Transverse colon (tissue), 4 donors: Measurements from ENCODE around the gene CLSTN2. TPM values are rescaled to one million over a fixed set of nuclear protein-coding genes. Genes with fewer than 3 reads are reported as not detected.

Experiments used
- DNase-seq: peaks from one replicate; pipeline ENCODE4 v3.0.0-alpha.2; 2019
- H3K27ac ChIP-seq, 4 donors: fragments of 200-600 bp; sonication (generic); 2 replicates each; pipeline ENCODE4 v1.5.1; 2016 to 2018; ENCODE audit warnings: inconsistent platforms in 4 of 4
- H3K27me3 ChIP-seq: fragments of 200-600 bp; sonication (generic); 2 replicates; pipeline ENCODE4 v1.5.1; 2017; ENCODE audit warnings: inconsistent platforms
- H3K36me3 ChIP-seq, 4 donors: fragments of 200-600 bp; sonication (generic); 2 replicates each; pipeline ENCODE4 v1.5.1; 2017 to 2019; ENCODE audit warnings: inconsistent platforms in 4 of 4
- H3K4me1 ChIP-seq, 4 donors: fragments of 200-600 bp; sonication (generic); 2 replicates each; pipeline ENCODE4 v1.5.1; 2017 to 2020; ENCODE audit warnings: inconsistent platforms in 4 of 4
- H3K4me3 ChIP-seq, 4 donors: fragments of 200-600 bp; sonication (generic); 1 replicate in 1 of 4; 2 replicates in 3 of 4; pipeline versions ENCODE4 v1.5.1 to v1.6.1; 2017 to 2019; ENCODE audit warnings: inconsistent platforms in 4 of 4
- H3K9me3 ChIP-seq, 2 donors: fragments of 200-600 bp; sonication (generic); 2 replicates each; pipeline ENCODE4 v1.5.1; 2017 to 2019; ENCODE audit warnings: inconsistent platforms in 2 of 2
- CTCF ChIP-seq, 5 experiments: fragments of 200-600 bp in 3 of 5; fragments of 450-650 bp in 2 of 5; sonication (generic) in 3 of 5; IDR thresholded peaks; 1 replicate in 2 of 5; 2 replicates in 3 of 5; pipeline ENCODE4 v1.5.1; 2016 to 2017; ENCODE audit warnings: antibody characterized with exemption in 5 of 5, inconsistent platforms in 3 of 5, mild to moderate bottlenecking in 2 of 5, moderate library complexity in 1 of 5
- EP300 ChIP-seq: sonication (generic); formaldehyde crosslinking; IDR thresholded peaks from one replicate; pipeline ENCODE4 v1.6.1; 2017; ENCODE audit warnings: antibody characterized with exemption, low read depth
- POLR2A ChIP-seq: fragments of 450-650 bp; IDR thresholded peaks from one replicate; pipeline ENCODE4 v1.6.1; 2016; ENCODE audit warnings: antibody characterized with exemption, mild to moderate bottlenecking, moderate library complexity
- POLR2AphosphoS5 ChIP-seq, 3 donors: sonication (generic); formaldehyde crosslinking; IDR thresholded peaks; one replicate each; pipeline ENCODE4 v1.6.1; 2016; ENCODE audit warnings: antibody characterized with exemption in 3 of 3
- WGBS, 2 donors: methylation state at CpG; one replicate each; pipeline ENCODE4 v1.1.5; 2018; ENCODE audit warnings: low coverage in 1 of 2; 5-methylcytosine and 5-hydroxymethylcytosine counted together
- in situ Hi-C, 4 donors: fragments of 200-750 bp; cut with MboI; loops; one replicate each; pipeline versions ENCODE4 v1.15.0 to v1.15.1; 2017; ENCODE audit warnings: low sequenced_read_pairs in 3 of 4, low pct_ligation_motif_present in 1 of 4, low pct_unique_long_range_greater_than_20kb in 1 of 4
- intact Hi-C: fragments of 100-400 bp; cut with DNase I; formaldehyde crosslinking; loops from one replicate; pipeline ENCODE4 v1.15.1; 2023; ENCODE audit warnings: low total_unique reads
- total RNA-seq, 4 donors: library from RNA; depleted of rRNA; stranded (reverse); fragments of >200 nt; gene quantifications; one replicate each; pipeline ENCODE4 v1.1.0, GENCODE V29; 2016

Gene CLSTN2
- total RNA-seq, 4 donors from 2014 or later = 0.60 to 9.0 (median 2.2) TPM

GRCh38 chr3:140251678-140252077, 316.7 kb downstream of the CLSTN2 start:
- H3K9me3 ChIP-seq = no peaks in the 10 kb centered on the region

GRCh38 chr3:140252812-140253656, 318.0 kb downstream of the CLSTN2 start:
- 62 to 73% methylated on average over 2 to 9 of the region's 9 CpGs for WGBS, 2 donors
- no peaks in the 10 kb centered on the region for H3K9me3 ChIP-seq
- H3K4me1 ChIP-seq = no peaks in the 10 kb centered on the region
- no peak for DNase-seq
- intact Hi-C loops (no loop called here), in situ Hi-C loops (no loop called here)
- H3K27me3 ChIP-seq = no peaks in the 10 kb centered on the region
- H3K4me3 ChIP-seq = no peak overlapping the region
- TF ChIP-seq POLR2AphosphoS5 (IDR thresholded peaks at IDR 0.05) = no peak
- no peak for TF ChIP-seq POLR2A
- TF ChIP-seq EP300 = no peak
- no peak for TF ChIP-seq CTCF (IDR thresholded peaks at IDR 0.05)
- H3K27ac ChIP-seq = no peak overlapping the region
- H3K36me3 ChIP-seq = no peaks in the 10 kb centered on the region

More at GRCh38 chr3:140251678-140252077, 316.7 kb downstream of the CLSTN2 start:
- no peaks in the 10 kb centered on the region for H3K4me1 ChIP-seq
- H3K36me3 ChIP-seq = no peaks in the 10 kb centered on the region
- TF ChIP-seq POLR2AphosphoS5 (IDR thresholded peaks at IDR 0.05) (no peak), POLR2A (no peak), CTCF (IDR thresholded peaks at IDR 0.05) (no peak), EP300 (no peak)
- WGBS, 2 donors = 43 to 75% methylated on average over 2 of the region's 2 CpGs
- H3K27ac ChIP-seq = no peak overlapping the region
- in situ Hi-C loops (no loop called here), intact Hi-C loops (no loop called here)
- no peaks in the 10 kb centered on the region for H3K27me3 ChIP-seq
- H3K4me3 ChIP-seq = no peak overlapping the region
- DNase-seq = no peak

- H3K27me3 ChIP-seq = no peaks in the 10 kb centered on the region
Observed at GRCh38 chr3:140258222-140258724, 323.3 kb downstream of the CLSTN2 start.

GRCh38 chr3:140265302-140265701, 330.3 kb downstream of the CLSTN2 start:
- intact Hi-C loops = no loop called here
- no peak for DNase-seq
- no peaks in the 10 kb centered on the region for H3K9me3 ChIP-seq
- H3K27me3 ChIP-seq = no peaks in the 10 kb centered on the region
- no peaks in the 10 kb centered on the region for H3K36me3 ChIP-seq
- TF ChIP-seq EP300 (no peak), POLR2A (no peak), CTCF (IDR thresholded peaks at IDR 0.05) (no peak), POLR2AphosphoS5 (IDR thresholded peaks at IDR 0.05) (no peak)
- no peak overlapping the region for H3K27ac ChIP-seq
- WGBS, 2 donors = 67 to 80% methylated on average over 1 to 5 of the region's 5 CpGs
- no peaks in the 10 kb centered on the region for H3K4me1 ChIP-seq
- in situ Hi-C loops = no loop called here
- no peak overlapping the region for H3K4me3 ChIP-seq

More at GRCh38 chr3:140258222-140258724, 323.3 kb downstream of the CLSTN2 start:
- H3K36me3 ChIP-seq = no peaks in the 10 kb centered on the region
- H3K4me3 ChIP-seq = no peak overlapping the region
- intact Hi-C loops (no loop called here), in situ Hi-C loops (no loop called here)
- WGBS, 2 donors = 36 to 68% methylated on average over 1 to 4 of the region's 4 CpGs
- no peaks in the 10 kb centered on the region for H3K4me1 ChIP-seq
- no peak for DNase-seq
- TF ChIP-seq EP300 (no peak), POLR2A (no peak), POLR2AphosphoS5 (IDR thresholded peaks at IDR 0.05) (no peak)
- no peaks in the 10 kb centered on the region for H3K9me3 ChIP-seq
- no peak overlapping the region for H3K27ac ChIP-seq
